Thyroid gland (tissue), 4 donors: Measurements from ENCODE around the gene SETD7.

Experiments used
- POLR2A ChIP-seq, 2 donors: fragments of 450-650 bp; IDR thresholded peaks; one replicate each; pipeline ENCODE4 v1.6.1; 2017; ENCODE audit warnings: antibody characterized with exemption in 2 of 2, mild to moderate bottlenecking in 2 of 2, moderate library complexity in 1 of 2
- TF ChIP-seq, protein P1 (sequence below), 6 experiments: fragments of 200-600 bp in 3 of 6; fragments of 450-650 bp in 3 of 6; sonication (generic) in 3 of 6; IDR thresholded peaks; one replicate each; pipeline ENCODE4 v1.5.1; 2016 to 2019; ENCODE audit warnings: antibody characterized with exemption in 6 of 6, mild to moderate bottlenecking in 2 of 6, inconsistent platforms in 1 of 6, moderate library complexity in 1 of 6

DNA sequence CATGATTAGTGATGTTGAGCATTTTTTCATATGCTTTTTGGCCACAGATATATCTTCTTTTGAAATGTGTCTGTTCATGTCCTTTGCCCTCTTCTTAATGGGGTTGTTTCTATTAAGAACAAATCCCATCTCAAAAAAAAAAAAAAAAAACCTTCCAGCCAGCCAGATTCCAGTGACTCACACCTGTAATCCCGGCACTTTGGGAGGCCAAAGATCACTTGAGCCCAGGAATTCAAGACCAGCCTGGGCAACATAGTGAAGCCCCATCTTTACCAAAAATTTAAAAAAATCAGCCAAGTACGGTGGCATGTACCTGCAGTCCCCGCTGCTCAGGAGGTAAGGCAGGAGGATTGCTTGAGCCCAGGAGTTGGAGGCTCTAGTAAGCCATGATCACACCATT, 97.0 kb downstream of the SETD7 start:
- TF ChIP-seq, protein P1, sequence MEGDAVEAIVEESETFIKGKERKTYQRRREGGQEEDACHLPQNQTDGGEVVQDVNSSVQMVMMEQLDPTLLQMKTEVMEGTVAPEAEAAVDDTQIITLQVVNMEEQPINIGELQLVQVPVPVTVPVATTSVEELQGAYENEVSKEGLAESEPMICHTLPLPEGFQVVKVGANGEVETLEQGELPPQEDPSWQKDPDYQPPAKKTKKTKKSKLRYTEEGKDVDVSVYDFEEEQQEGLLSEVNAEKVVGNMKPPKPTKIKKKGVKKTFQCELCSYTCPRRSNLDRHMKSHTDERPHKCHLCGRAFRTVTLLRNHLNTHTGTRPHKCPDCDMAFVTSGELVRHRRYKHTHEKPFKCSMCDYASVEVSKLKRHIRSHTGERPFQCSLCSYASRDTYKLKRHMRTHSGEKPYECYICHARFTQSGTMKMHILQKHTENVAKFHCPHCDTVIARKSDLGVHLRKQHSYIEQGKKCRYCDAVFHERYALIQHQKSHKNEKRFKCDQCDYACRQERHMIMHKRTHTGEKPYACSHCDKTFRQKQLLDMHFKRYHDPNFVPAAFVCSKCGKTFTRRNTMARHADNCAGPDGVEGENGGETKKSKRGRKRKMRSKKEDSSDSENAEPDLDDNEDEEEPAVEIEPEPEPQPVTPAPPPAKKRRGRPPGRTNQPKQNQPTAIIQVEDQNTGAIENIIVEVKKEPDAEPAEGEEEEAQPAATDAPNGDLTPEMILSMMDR (IDR thresholded peaks at IDR 0.05): no peak
- TF ChIP-seq POLR2A (IDR thresholded peaks at IDR 0.05): no peak
